ENCODE results near the gene CDIPT. TPM values are rescaled to one million over a fixed set of nuclear protein-coding genes. Genes with fewer than 3 reads are reported as not detected.

The CDIPT gene
- total and polyA plus RNA-seq, 2 of the 13 experiments (the other 11 are each of a cell fraction or from before 2014, with no cell fraction given): 54.9 to 97.5 TPM

DNA sequence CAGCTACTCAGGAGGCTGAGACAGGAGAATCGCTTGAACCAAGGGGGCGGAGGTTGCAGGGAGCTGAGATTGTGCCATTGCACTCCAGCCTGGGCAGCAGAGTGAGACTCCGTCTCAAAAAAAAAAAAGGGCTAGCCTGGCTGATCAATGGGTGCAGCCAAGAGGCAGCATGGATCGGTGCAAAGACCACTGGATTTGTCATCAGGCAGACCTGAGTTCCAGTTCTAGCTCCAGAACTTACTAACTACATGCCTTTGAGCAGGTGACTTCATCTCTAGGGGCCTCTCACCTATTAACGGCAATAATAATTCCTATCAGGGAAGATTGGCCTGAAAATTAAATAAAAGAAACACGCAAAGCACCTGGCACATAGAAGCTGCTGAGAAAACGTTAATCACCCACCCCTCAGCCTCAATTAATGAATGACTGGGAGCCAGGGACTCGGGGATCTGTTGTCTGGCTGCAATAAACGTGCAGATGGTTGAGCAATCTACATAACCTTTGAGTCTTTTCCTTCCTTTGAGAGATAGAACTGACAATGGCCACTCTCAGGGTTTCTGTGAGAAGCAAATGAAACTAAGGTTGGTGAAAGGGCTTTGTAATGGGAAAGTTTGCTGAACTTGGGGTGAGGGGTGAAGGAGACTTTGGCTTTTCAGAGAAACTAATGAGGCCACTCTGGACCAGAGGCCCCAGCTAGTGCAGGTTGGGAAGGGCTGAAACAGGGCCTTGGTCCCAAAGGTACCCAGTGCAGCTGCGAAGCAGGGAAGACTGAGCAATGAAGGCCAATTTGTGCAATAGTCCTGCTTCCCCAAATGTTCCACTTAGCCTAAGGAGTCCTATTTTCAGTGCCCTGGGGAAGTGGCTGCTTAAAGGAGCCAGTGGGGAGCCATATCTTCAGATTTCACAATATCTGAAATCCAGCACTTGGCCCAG is 28.8 kb upstream of the CDIPT start (continued):
- TF ChIP-seq ZBTB46 (CRISPR knock-in tag; IDR thresholded peaks at IDR 0.05; ENCODE audit: borderline replicate concordance) (no peak), ZNF446 (CRISPR knock-in tag; IDR thresholded peaks at IDR 0.05) (no peak), SMARCE1 (IDR thresholded peaks at IDR 0.05; ENCODE audit: borderline replicate concordance) (no peak), E2F5 (CRISPR knock-in tag; conservative IDR thresholded peaks at IDR 0.05) (no peak), ZSCAN30 (CRISPR knock-in tag; IDR thresholded peaks at IDR 0.05) (no peak), PCBP1 (IDR thresholded peaks at IDR 0.05; ENCODE audit: borderline replicate concordance, low read depth, low read length) (no peak), PCBP2 (optimal IDR thresholded peaks at IDR 0.05; ENCODE audit: low read depth, low read length, poor library complexity, severe bottlenecking) (no peak), CEBPB (IDR thresholded peaks at IDR 0.05; ENCODE audit: borderline replicate concordance, low read depth, low read length) (peak; percentile 98), KLF16 (CRISPR knock-in tag; IDR thresholded peaks at IDR 0.05) (peak in 1 of 2 experiments; percentile 73; a peak in 1 of 4 replicates), ZBTB7A (CRISPR knock-in tag; IDR thresholded peaks at IDR 0.05) (no peak), MXI1 (IDR thresholded peaks at IDR 0.05; ENCODE audit: borderline replicate concordance, low read depth, low read length) (no peak), PATZ1 (CRISPR knock-in tag; IDR thresholded peaks at IDR 0.05) (peak; percentile 49), NFIC (IDR thresholded peaks at IDR 0.05; ENCODE audit: low read length) (no peak), ZNF576 (CRISPR knock-in tag; IDR thresholded peaks at IDR 0.05) (no peak), DZIP1 (CRISPR knock-in tag; IDR thresholded peaks at IDR 0.05) (no peak), BCL6 (CRISPR knock-in tag; IDR thresholded peaks at IDR 0.05) (peak; percentile 50; the same call in 1 of the 2 replicates), ZNF674 (CRISPR knock-in tag; IDR thresholded peaks at IDR 0.05; ENCODE audit: low read depth) (no peak), TEAD2 (CRISPR knock-in tag; IDR thresholded peaks at IDR 0.05) (no peak)
- TF ChIP-seq, protein P1, sequence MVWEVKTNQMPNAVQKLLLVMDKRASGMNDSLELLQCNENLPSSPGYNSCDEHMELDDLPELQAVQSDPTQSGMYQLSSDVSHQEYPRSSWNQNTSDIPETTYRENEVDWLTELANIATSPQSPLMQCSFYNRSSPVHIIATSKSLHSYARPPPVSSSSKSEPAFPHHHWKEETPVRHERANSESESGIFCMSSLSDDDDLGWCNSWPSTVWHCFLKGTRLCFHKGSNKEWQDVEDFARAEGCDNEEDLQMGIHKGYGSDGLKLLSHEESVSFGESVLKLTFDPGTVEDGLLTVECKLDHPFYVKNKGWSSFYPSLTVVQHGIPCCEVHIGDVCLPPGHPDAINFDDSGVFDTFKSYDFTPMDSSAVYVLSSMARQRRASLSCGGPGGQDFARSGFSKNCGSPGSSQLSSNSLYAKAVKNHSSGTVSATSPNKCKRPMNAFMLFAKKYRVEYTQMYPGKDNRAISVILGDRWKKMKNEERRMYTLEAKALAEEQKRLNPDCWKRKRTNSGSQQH (CRISPR knock-in tag; IDR thresholded peaks at IDR 0.05; ENCODE audit: low read depth): 0 out of 2 replicates have a peak, but pooled peaks have one; percentile 27
